DMS153 treated with DMSO at 0.1 percent for 48 hours (cell line): ENCODE measurements around the gene NSUN7.

ENCODE experiments used
- DNase-seq: peaks from one replicate; lab custom pipeline; 2025; ENCODE audit not compliant: unreplicated experiment; lab: John Stamatoyannopoulos, UW

The NSUN7 gene

DNA sequence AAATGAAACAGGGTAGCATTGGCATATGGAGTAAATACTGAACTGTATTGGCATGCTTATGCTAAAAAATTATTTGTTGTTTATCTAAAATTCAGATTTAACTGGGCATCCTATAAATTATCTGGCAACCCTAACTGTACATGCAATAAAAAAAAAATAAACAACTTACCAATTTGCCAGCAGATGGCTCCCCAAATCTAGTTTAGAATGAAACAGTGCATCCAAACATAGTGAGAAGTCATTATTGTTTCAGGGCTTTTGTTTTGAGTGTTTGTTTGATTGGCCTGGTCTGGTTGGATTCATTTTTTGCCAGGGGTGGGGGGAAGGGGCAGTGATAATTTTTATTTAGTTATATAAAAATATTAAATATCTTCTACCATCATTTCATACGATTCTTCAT is 12.8 kb upstream of the NSUN7 start:
- peak; percentile 14 for DNase-seq

DNA sequence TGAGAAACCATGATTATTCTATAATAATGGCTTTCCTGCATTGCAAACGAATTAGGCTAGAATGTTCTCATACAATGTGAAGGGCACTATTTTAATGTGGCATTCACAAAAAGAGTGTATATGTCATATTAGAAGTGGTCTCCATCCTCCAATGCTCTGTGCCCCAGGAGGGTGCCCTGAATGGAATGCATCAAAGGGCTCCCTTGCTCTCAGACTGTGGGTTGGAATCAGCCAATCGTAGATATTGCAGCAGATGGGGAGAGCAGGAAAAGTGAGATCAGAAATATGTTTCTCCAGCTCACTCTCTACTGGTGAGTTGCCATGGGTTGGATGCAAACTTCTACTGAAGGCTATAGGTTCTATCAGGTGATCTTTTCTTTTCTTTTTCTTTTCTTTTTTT is 11.9 kb upstream of the NSUN7 start:
- no peak for DNase-seq

DNA sequence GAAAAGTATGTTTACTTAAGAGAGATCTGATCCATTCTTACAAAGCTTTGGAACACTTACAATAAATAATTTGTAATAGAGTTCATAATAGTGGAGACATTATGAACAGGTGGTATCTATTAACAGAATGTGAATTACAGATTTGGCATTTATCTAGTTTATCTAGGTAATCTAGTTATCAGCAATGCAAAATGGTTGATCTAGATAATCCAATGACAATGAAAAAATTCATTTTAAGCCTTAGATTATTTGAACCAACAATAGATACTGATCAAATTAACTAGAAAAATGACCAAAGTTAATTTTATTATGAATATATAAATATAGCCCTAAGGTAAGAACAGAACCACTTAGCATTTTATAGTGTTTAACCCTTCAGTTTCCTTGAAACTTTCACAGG is 10.4 kb upstream of the NSUN7 start:
- DNase-seq, result no peak

DNA sequence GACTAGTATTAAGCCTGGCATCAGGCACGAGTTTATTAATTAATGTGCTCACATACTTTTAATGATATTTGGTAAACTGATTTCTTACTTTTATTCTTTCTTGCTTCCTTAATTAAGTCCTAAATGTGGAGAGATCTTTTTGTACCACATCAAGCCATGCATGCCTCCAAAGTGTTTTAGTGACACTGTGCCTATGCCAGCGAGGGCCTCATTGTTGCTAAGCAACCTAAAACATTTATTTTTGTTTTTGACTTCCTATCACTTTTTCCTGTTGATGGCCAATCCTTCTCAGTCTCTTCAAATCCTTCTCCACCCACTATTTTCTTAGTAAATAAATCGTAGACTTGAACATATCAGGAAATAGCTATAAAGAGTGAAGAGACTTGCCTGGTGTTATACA is 5.5 kb upstream of the NSUN7 start:
- no peak for DNase-seq

- DNase-seq, result no peak
Observed at GRCh38 chr4:40745285-40745984, 4.3 kb upstream of the NSUN7 start.

DNA sequence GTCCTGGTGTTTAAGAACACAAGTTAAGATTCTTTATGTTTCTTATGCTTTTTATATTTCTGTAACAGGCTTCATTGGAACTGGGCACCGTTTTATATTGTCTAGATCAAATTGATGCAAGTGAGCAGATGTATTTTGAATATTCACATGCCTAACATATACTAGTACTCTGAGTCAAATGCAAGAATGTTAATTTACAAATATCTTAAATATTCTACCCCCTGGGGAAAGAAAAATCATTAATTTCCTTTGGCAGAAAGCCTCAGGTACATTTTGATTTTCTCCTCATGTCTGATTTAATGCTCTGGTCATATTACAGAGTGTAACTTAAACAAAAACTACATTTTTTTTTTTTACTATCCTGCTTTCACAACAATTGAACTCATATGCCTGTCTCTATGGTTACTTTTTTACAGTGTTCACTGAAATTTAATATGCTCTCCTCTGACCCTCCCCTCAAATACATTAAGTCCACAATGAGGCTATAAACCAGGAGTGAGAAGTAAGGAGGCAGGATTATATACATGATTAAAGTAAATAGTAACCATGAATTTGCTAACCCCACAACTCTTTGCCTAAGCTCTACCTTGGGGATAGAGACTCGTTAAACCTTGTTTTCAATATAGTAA is 2.4 kb upstream of the NSUN7 start:
- no peak for DNase-seq

DNA sequence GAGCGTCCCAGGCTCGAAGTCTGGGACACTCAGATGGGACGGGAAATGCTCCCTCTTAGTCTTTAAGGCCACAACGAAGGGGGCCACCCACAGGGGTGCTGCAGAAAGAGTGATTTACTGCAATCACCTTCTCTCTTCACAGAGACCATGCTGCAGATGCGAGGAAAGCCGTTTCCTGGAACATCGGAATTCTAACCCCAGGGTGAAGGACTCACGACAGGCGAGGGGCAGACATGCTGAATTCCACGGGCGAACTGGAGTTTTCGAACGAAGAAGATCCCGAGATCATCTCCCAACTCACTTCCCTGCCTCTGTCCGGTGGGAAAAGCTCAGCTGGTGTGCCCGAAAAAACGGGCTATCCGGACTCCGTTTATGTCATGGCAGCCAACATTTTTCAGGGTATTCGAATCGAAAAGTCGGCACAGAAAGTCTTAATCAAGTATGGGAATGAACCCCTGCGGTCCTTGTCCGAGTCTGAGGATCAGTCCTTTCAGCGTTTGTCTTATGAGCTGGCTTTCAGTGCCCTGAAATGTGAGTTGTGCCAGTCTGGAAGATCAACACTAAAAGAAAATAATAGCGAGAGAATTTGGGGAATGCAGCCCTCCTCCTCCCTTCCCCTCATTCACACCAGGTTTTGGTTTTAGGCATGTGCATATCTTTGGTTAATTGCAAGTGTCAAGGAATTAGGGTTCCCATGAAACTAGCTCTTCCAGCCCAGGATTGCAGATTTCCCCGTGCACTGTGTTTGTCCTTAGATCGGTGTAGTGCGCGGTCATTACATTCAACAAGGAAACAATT is 905 bp downstream of the NSUN7 start:
- no peak for DNase-seq

DNA sequence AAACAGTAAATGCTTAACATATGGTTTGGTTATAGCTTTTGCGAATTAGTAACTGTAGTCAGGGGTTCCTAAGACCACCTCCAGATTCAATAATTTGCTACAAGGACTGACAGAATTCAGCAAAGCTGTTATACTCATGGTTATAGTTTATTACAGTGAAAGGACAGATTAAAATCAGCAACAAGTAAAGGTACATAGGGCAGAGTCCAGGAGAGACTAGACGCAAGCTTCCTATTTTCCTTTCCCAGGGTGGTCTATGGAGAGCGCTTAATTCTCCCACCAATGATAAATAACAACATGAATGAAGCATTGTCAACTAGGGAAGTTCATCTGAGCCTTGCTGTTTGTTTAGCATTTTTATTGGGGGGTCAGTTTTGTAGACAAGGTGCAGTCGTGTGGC is 5.9 kb downstream of the NSUN7 start:
- DNase-seq, result no peak

DNA sequence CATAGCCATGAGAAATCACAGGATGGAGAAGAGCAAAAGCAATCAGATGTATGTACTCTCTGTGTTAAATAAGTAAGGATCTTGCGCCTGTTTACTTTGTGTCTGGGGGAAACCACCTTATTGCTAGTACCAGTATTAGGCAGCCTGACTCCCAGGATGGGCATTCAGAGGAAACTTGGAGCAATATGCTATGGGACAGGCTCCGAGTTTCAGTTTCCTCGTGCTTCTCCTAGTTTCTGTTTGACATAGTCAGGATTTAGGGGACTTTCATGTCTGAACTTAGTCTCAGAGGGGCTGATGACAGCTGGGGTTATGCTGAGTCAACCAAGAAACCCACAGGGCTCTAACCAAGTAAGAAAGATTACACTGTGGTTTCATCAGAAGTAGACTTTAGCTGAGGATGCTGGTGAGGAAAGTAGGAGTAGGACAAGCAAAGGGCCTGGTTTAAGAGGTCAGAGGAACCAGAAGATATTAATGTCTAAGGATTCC is 13.5 kb downstream of the NSUN7 start:
- DNase-seq, result no peak

DNA sequence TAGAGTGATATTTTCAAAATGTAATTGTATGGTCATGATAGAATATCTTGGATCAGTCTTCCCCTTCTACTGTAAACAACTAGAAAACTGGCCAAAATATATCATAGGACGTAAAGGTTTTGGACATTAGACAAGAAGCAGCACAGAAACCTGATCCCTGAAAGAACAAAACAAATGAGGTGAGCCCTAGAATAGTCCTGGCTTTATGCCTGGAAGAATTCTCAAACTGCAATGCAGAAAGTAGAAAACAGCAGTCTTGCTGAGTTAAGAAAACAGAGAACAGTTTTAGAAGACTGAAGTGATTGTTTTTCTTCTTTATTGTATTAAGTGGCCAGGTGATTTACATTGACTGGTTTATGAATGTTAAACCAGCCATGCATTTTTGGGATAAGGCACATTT is 19.5 kb downstream of the NSUN7 start:
- DNase-seq, result no peak

DNA sequence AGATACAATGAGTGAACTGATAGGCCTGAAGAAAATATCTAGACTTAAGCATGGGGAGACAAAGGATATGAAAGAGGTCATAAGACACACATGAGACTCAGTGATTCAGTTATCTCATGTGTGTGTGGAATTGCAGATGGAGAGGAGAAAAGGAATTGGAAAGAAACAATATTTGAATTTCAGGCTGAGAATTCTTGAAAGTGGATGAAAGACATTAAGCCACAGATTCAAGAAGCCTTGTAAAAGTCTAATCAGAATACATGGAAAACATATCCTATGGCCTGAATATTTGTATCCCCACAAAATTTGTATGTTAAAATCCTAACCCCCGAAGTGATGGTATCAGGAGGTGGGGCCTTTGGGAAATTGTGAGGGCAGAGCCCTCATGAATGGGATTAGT is 28.3 kb downstream of the NSUN7 start:
- no peak for DNase-seq

DNA sequence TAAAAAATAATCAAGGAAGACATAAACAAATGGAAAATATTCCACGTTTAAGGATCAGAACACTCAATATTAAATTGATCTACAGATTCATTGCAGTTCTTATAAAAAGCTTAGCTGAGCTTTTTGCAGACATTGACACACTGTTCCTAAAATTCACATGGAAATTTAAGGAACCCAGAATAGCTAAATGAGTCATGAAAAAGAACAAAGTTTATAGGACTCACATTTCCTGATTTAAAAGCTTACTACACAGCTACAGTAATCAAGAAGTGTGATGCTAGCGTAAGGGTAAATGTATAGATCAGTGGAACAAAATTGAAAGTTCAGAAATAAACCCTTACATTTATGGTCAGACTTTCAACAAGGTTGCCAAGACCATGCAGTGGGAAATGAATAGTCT is 33.1 kb downstream of the NSUN7 start:
- no peak for DNase-seq

GRCh38 chr4:40785727-40786126 is 36.0 kb downstream of the NSUN7 start:
- no peak for DNase-seq

DNA sequence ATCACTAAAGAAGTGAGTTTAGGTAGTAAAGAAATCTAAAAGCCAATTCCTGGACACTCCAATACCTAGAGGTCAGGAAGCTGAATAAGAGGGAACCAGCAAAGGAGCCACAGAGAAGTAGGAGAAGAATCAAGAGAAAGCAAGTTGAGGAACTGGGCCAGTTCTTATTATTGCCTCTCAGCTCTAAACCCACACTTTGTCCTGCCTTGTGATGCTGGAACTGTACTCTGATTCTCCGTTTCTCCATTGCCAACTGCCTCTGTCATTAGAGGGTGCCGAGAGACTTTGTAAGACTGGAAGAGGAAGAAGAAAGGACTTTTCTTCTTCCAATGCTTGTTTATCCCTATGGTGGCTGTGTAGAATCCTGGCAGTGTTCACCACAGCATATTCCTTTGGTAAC is 38.6 kb downstream of the NSUN7 start:
- no peak for DNase-seq

DNA sequence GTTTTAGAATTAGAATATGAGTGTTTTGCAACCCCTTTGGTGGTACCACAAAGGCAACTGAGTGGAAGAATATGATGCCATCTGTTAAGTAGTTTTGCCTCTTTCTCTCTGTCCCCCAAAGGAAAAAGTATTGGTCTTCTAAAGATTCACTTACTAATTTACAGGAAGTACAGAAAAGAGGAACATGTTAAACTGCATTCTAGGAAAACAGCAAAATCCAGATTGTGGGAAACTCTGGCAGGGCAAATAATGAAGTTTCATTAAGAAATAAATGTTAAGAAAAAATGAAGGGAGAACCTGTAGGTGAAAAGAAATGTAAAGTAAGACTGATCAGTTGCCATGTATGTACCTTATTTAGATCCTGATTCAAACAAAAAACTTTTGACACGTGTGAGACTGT is 39.3 kb downstream of the NSUN7 start:
- no peak for DNase-seq

- DNase-seq, result no peak
Observed at GRCh38 chr4:40789771-40790170, 40.0 kb downstream of the NSUN7 start.

GRCh38 chr4:40800064-40800463 is 50.3 kb downstream of the NSUN7 start:
- no peak for DNase-seq

DNA sequence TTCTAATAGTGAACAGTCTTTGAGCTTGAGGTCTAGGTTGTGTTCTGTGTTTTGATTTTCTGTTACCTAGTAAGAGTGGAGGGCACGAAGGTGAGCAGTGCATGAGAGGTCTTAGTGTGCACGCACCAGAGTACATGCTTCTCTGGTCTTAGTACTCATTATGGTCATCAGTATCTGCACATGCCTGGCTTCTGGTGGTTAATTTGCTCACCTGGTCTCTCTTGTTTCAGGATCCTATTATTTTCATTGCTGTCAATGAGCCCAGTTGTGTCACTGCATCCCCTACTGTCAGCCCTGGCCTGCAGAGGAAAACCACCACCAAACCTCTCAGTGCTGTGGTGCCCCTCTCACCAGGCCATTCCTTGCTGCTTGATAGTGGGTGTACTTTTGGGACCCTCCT is 54.8 kb downstream of the NSUN7 start:
- no peak for DNase-seq

- DNase-seq, result no peak
Observed at GRCh38 chr4:40808926-40809457, 59.2 kb downstream of the NSUN7 start.

DNA sequence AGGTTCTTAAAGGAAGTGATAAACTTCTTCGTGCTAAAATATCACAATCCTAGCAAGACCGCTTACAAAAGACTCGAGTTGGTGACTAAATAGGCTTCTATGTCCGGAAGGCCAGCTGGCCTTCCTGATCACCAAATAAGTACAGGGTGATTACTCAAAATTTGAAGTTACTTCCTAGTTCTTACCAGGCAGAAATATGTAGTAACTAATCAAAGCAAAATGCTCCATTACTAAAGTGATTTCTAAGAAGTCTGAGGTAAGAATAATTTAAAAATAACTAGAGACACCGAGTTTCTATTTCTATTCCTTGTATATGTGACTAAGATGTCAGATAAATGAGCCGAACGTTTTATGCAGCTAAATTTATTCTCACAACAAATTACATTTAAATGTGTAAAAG is 62.2 kb downstream of the NSUN7 start:
- no peak for DNase-seq

- DNase-seq, result no peak
Observed at GRCh38 chr4:40812386-40812785, 62.6 kb downstream of the NSUN7 start.

- DNase-seq, result no peak
Observed at GRCh38 chr4:40812856-40813255, 63.1 kb downstream of the NSUN7 start.
